K562 (cell line): ENCODE data around the gene MED22. TPM values are rescaled to one million over a fixed set of nuclear protein-coding genes. Genes with fewer than 3 reads are reported as not detected.

Experiments used
- ATAC-seq: fragments of 200-7000 bp; cut with Tn5 transposase; 3 replicates; pipeline ENCODE4 v1.9.1; 2020; ENCODE audit warnings: moderate library complexity
- BruUV-seq: library from RNA; stranded (reverse); fragments of 400-500 nt; replicated peaks from 2 replicates; lab custom pipeline; 2021; lab: Mats Ljungman, UMichigan
- CTCF ChIA-PET: fragments of 300-600 bp; formaldehyde crosslinking; extraction: SDS; loops from one replicate; lab custom pipeline; 2021; ENCODE audit warnings: low intra/inter-chr PET ratio; lab: Yijun Ruan, JAX
- POLR2A ChIA-PET: fragments of 300-600, 350-650 bp; sonication (Branson Sonifier 250); formaldehyde crosslinking; extraction: SDS; loops from one replicate; lab custom pipeline; 2021; ENCODE audit warnings: antibody characterized with exemption, inconsistent platforms; lab: Yijun Ruan, JAX
- DNase-seq, 4 experiments: peaks; one replicate each; pipeline versions ENCODE4 v3.0.0 to v3.0.0-alpha.2; 2011 to 2018; ENCODE audit warnings: low spot score in 3 of 4, mixed read lengths in 3 of 4; ENCODE audit errors: extremely low read depth in 1 of 4
- FAIRE-seq: peaks from 2 replicates; lab custom pipeline; 2011; peaks lifted over from hg19 to GRCh38; lab: Jason Lieb, UNC
- H2AFZ ChIP-seq: 2 replicates; pipeline ENCODE4 v1.6.0; 2011; ENCODE audit warnings: low read depth, low read length, control low read depth, inconsistent platforms
- H3K27ac ChIP-seq: fragments of 200-600 bp; 3 replicates; pipeline ENCODE4 v1.8.0; 2011; ENCODE audit warnings: low read depth, mild to moderate bottlenecking, control low read depth, inconsistent platforms, low read length, moderate library complexity, mixed read lengths; ENCODE audit errors: extremely low read depth
- H3K27me3 ChIP-seq, 2 experiments: fragments of 300-600 bp in 1 of 2; 2 replicates in 1 of 2; 3 replicates in 1 of 2; pipeline versions ENCODE4 v1.6.0 to v1.8.0; 2011; ENCODE audit warnings: inconsistent platforms in 2 of 2, low read length in 2 of 2, mild to moderate bottlenecking in 1 of 2, mixed read lengths in 1 of 2, moderate library complexity in 1 of 2; ENCODE audit not compliant: control insufficient read depth in 2 of 2, insufficient read depth in 2 of 2
- H3K36me3 ChIP-seq: fragments of 300-600 bp; 3 replicates; pipeline ENCODE4 v1.8.0; 2011; ENCODE audit warnings: mild to moderate bottlenecking, low read length, inconsistent platforms; ENCODE audit not compliant: control insufficient read depth, insufficient read depth
- H3K4me1 ChIP-seq, 2 experiments: fragments of 200-600 bp in 1 of 2; replicated peaks in 1 of 2; 2 replicates in 1 of 2; 3 replicates in 1 of 2; pipeline versions ENCODE4 v1.5.1 to v1.8.0; 2011; ENCODE audit warnings: inconsistent platforms in 2 of 2, low read length in 2 of 2, mild to moderate bottlenecking in 1 of 2, mixed read lengths in 1 of 2, moderate library complexity in 1 of 2; ENCODE audit not compliant: control insufficient read depth in 2 of 2, insufficient read depth in 2 of 2
- H3K4me2 ChIP-seq: 2 replicates; pipeline ENCODE4 v1.6.1; 2011; ENCODE audit warnings: low read length, control low read depth, inconsistent platforms, mixed read lengths; ENCODE audit not compliant: insufficient read depth
- H3K4me3 ChIP-seq: fragments of 200-600 bp; sonication (generic), shearing (Covaris generic); 2 replicates; pipeline ENCODE4 v1.5.1; 2016; ENCODE audit warnings: control low read depth, inconsistent platforms
- H3K79me2 ChIP-seq: fragments of 200-600 bp; 3 replicates; pipeline ENCODE4 v1.8.0; 2011; ENCODE audit warnings: low read length, inconsistent platforms; ENCODE audit not compliant: control insufficient read depth, insufficient read depth
- H3K9ac ChIP-seq, 2 experiments: 2 replicates each; pipeline versions ENCODE4 v1.6.0 to v1.6.1; 2011; ENCODE audit warnings: low read depth in 2 of 2, low read length in 2 of 2, control low read depth in 1 of 2, inconsistent platforms in 1 of 2, mild to moderate bottlenecking in 1 of 2, mixed read lengths in 1 of 2; ENCODE audit not compliant: insufficient read depth in 1 of 2
- H3K9me1 ChIP-seq: one replicate; pipeline ENCODE4 v1.6.0; 2011; ENCODE audit warnings: inconsistent platforms, mild to moderate bottlenecking, low read length, moderate library complexity; ENCODE audit not compliant: control insufficient read depth, insufficient read depth
- H3K9me3 ChIP-seq: replicated peaks from 2 replicates; pipeline ENCODE4 v1.5.1; 2011; ENCODE audit warnings: low read depth, low read length, inconsistent platforms; ENCODE audit not compliant: control insufficient read depth, insufficient read depth
- H4K20me1 ChIP-seq: replicated peaks from 2 replicates; pipeline ENCODE4 v1.6.1; 2011; ENCODE audit warnings: low read length, inconsistent platforms, mixed read lengths; ENCODE audit not compliant: control insufficient read depth, insufficient read depth
- ARID2 ChIP-seq: fragments of 450-650 bp; IDR thresholded peaks from 2 replicates; pipeline ENCODE4 v1.6.1; 2017; ENCODE audit warnings: antibody characterized with exemption, mild to moderate bottlenecking
- ATF3 ChIP-seq, 2 experiments: fragments of 450-650 bp in 1 of 2; sonication (generic) in 1 of 2; formaldehyde crosslinking in 1 of 2; IDR thresholded peaks in 1 of 2; conservative IDR thresholded peaks in 1 of 2; 2 replicates each; pipeline versions ENCODE4 v1.6.1 to v1.8.1; 2016 to 2023; ENCODE audit warnings: mild to moderate bottlenecking in 2 of 2, moderate library complexity in 2 of 2, inconsistent platforms in 1 of 2, missing genetic modification reagents in 1 of 2
- DDX20 ChIP-seq: fragments of 450-650 bp; IDR thresholded peaks from 2 replicates; pipeline ENCODE4 v1.6.1; 2016; ENCODE audit warnings: missing genetic modification characterization, low read depth, mild to moderate bottlenecking, missing compliant biosample characterization, moderate library complexity
- EGR1 ChIP-seq: fragments of 450-650 bp; conservative IDR thresholded peaks from 2 replicates; pipeline ENCODE4 v1.6.1; 2017; ENCODE audit warnings: mild to moderate bottlenecking
- EP400 ChIP-seq: fragments of 450-650 bp; IDR thresholded peaks from 2 replicates; pipeline ENCODE4 v1.6.1; 2017; ENCODE audit warnings: antibody characterized with exemption, mild to moderate bottlenecking, moderate library complexity
- ETV5 ChIP-seq: sonication (generic); formaldehyde crosslinking; IDR thresholded peaks from 2 replicates; pipeline ENCODE4 v1.4.0; 2020; ENCODE audit warnings: low read depth, mild to moderate bottlenecking, missing genetic modification reagents
- MAZ ChIP-seq, 2 experiments: fragments of 450-650 bp in 1 of 2; sonication (generic) in 1 of 2; formaldehyde crosslinking; IDR thresholded peaks in 1 of 2; conservative IDR thresholded peaks in 1 of 2; 2 replicates each; pipeline versions ENCODE4 v1.4.0 to v1.5.0; 2020; ENCODE audit warnings: mild to moderate bottlenecking in 1 of 2, missing genetic modification reagents in 1 of 2
- POLR2AphosphoS5 ChIP-seq: IDR thresholded peaks from 2 replicates; pipeline ENCODE4 v1.6.1; 2011; ENCODE audit warnings: mild to moderate bottlenecking, low read depth, low read length, moderate library complexity; ENCODE audit not compliant: control insufficient read depth, insufficient read depth
- POLR3G ChIP-seq: IDR thresholded peaks from 2 replicates; pipeline ENCODE4 v1.6.1; 2011; ENCODE audit not compliant: insufficient read length, insufficient replicate concordance; ENCODE audit errors: extremely low read depth
- RBM15 ChIP-seq: fragments of 200-400 bp; formaldehyde crosslinking; IDR thresholded peaks from 2 replicates; pipeline ENCODE4 v1.6.1; 2018; ENCODE audit warnings: mild to moderate bottlenecking, low read length, moderate library complexity; ENCODE audit not compliant: insufficient read depth
- ZNF184 ChIP-seq: sonication (generic); formaldehyde crosslinking; IDR thresholded peaks from 2 replicates; pipeline ENCODE4 v1.5.0; 2020; ENCODE audit warnings: missing genetic modification reagents
- ZNF324 ChIP-seq: fragments of 250-450 bp; sonication (Bioruptor Pico); IDR thresholded peaks from 2 replicates; pipeline ENCODE4 v1.4.0; 2020; ENCODE audit warnings: mild to moderate bottlenecking
- ZNF586 ChIP-seq: fragments of 450-650 bp; formaldehyde crosslinking; conservative IDR thresholded peaks from 2 replicates; pipeline ENCODE4 v1.4.0; 2020; ENCODE audit warnings: mild to moderate bottlenecking, moderate library complexity
- WGBS: fragments of 100-300 bp; shearing (Covaris generic); methylation state at CpG from one replicate; pipeline ENCODE4 v1.1.6; 2016; ENCODE audit warnings: low coverage, mixed read lengths; ENCODE audit not compliant: insufficient coverage; ENCODE audit errors: missing lambda C conversion rate; 5-methylcytosine and 5-hydroxymethylcytosine counted together
- in situ Hi-C: fragments of 300-500 bp; cut with MboI; formaldehyde crosslinking; loops from 4 replicates; pipeline ENCODE4 v1.15.0; 2018; ENCODE audit warnings: inconsistent platforms, mixed read lengths
- intact Hi-C: fragments of 100-400 bp; cut with micrococcal nuclease; formaldehyde crosslinking; loops from 2 replicates; pipeline ENCODE4 v1.14.2; 2022
- polyA plus RNA-seq, 8 experiments: library from polyadenylated mRNA; depleted of rRNA in 4 of 8; stranded (reverse) in 5 of 8; unstranded in 3 of 8; fragments of >200 nt; fragmentation: Nextera tagmentation in 2 of 8; fragmentation: Illumina TruSeq in 1 of 8; extraction: Ambion mirVana in 2 of 8; extraction: Trizol in 1 of 8; gene quantifications; 2 replicates each; pipeline versions ENCODE4 v1.2.1 to v1.2.3, GENCODE V29; 2011 to 2014; ENCODE audit warnings: inconsistent platforms in 1 of 8, missing spikeins in 1 of 8
- total RNA-seq, 7 experiments: library from RNA; depleted of rRNA in 6 of 7; stranded (reverse); fragments of >200 nt in 6 of 7; fragmentation: Illumina TruSeq in 2 of 7; extraction: Trizol in 2 of 7; gene quantifications; 2 replicates each; pipeline versions ENCODE4 v1.2.1 to v1.2.3, GENCODE V29; 2011 to 2021; ENCODE audit warnings: low replicate concordance in 1 of 7
- TF ChIP-seq, protein P1 (sequence below): sonication (generic); formaldehyde crosslinking; IDR thresholded peaks from 2 replicates; pipeline ENCODE4 v1.4.0; 2020; ENCODE audit warnings: mild to moderate bottlenecking, missing genetic modification reagents

MED22 gene
- total and polyA plus RNA-seq, 9 of the 15 experiments (the other 6 are each of a cell fraction or from before 2014, with no cell fraction given), result 0.73 to 35.6 (median 22.3) TPM

DNA sequence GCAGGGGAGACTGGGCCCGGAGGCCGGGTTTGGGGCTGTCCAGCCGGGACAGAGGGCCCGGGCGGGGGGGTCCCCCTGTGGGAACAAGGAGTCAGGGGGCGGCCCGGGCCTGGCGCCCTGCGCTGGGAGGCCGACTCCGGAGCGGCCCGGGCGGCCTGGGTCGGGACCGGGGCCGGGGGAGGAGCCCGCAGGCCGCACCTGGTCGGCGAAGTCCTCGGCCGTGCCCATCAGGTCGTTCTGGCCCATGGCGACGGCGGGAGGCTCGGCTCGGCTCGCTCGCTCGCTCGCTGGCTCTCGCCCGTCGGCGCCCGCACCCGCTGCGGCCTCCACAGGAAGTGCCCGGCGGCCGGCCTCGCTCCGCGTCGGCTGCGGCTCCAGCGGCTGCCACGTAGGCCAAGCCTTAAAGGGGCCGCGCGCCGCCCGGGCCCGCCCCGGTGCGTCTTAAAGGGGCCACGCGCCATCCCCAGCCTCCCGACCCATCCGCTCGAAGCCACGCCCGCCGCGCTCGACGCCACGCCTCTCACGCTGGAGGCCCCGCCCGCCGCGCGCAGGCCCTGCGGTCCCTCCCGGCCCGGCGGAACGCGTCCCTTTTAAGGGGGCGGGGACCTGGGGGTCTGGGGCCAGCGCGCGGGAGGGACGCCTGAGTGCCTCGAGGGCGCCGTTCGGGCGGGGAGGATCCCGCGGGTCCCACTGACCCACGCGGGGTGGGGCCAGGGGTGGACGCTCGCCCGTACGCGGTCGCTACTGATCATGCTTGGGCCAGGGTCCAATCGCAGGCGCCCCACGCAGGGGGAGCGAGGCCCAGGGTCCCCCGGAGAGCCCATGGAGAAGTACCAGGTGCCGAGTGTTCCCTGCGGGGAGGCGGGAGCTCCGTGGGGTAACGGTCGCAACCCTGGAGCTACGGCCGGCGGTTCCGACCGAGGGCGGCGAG lies 28.1 kb upstream of the MED22 start, which contains the start of the genes STKLD1 and SURF4 (continued):
- no peak for TF ChIP-seq EGR1
- no peak for TF ChIP-seq ARID2
- no peak for TF ChIP-seq ZNF184 (CRISPR knock-in tag)

DNA sequence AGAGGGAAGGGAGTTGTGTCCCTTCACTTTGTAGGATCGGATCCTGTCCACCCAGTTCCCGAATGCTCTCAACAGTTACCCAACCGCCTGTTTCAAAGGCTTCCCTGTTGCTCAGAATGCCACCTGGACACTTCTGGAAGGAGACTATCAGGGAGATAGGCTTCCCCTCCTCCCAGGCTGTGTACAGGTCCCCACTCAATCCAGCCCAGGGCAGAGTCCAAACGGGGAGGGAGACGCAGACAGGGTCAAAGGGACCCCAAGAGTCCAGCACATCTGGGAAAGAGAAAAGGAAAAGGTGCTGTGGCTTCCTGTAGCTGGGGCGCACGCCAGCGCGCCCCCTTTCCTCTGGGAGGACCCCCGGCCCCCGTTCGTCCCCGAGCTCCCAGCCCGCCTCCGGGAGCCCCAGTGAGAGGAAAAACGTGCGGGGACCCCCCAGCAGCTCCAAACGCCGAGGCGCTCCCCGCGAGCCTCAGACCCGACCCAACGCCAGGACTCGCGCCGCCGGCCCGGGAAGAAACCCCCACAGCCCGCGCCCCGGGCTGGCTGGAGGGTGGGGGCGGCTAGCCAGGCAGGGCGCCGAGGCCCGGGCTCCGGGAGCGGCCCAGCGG lies 27.3 kb upstream of the MED22 start:
- WGBS, result under 1% methylated on average over 20 of the region's 39 CpGs
- H3K27me3 ChIP-seq, result no peaks in the 10 kb centered on the region
- in situ Hi-C loops, result no loop called here
- peak overlapping the region; percentile 97 for H3K27ac ChIP-seq
- FAIRE-seq (no peak), DNase-seq (peak in 2 of 4 experiments; percentile 56 to 62), ATAC-seq (peak; percentile 42)
- H3K9me3 ChIP-seq, result no peaks in the 10 kb centered on the region
- ChIA-PET POLR2A (interaction anchor here (0.5 to 8.5 kb wide), 10 partner anchors 10 to 626 kb away, joined by 3 to 109 read pairs (median 4); partner anchors contain the start of genes MED22, RPL7A, SURF1 and SURF2), CTCF (interaction anchor here (0.9 kb wide), 1 partner anchor 19 kb away, joined by 4 read pairs; the partner anchor contains the start of gene SURF2)
- intact Hi-C loops, result no loop called here
- 0 out of 2 replicates have a peak overlapping the region, but pooled peaks have one; percentile 64 for H2AFZ ChIP-seq
- peaks cover 64% of the 10 kb centered on the region for H3K79me2 ChIP-seq
- H3K4me2 ChIP-seq, result peak overlapping the region; percentile 88
- no TSS peak for BruUV-seq
- peaks cover 43 to 53% of the 10 kb centered on the region in 2 experiments; a peak in 4 of 5 replicates for H3K4me1 ChIP-seq
- peak overlapping the region; percentile 87 for H3K4me3 ChIP-seq
- peaks cover 18% of the 10 kb centered on the region for H3K9me1 ChIP-seq
- H3K9ac ChIP-seq, result peak overlapping the region; percentile 97
- H3K36me3 ChIP-seq, result peaks cover 39% of the 10 kb centered on the region
- H4K20me1 ChIP-seq, result peaks cover 35% of the 10 kb centered on the region
- TF ChIP-seq MAZ (CRISPR knock-in tag; conservative IDR thresholded peaks at IDR 0.05 in 1 of 2, IDR thresholded peaks at IDR 0.05 in 1 of 2) (peak in 1 of 2 experiments; percentile 33; a peak in 1 of 4 replicates), ZNF586 (CRISPR knock-in tag) (no peak), EP400 (peak; percentile 43; the same call in 1 of the 2 replicates), POLR3G (no peak), ARID2 (no peak), POLR2AphosphoS5 (no peak), ETV5 (0 out of 2 replicates have a peak, but pooled peaks have one; percentile 9), ATF3 (IDR thresholded peaks at IDR 0.05) (no peak), ATF3 (CRISPR knock-in tag; conservative IDR thresholded peaks at IDR 0.05) (no peak), ZNF324 (CRISPR knock-in tag) (no peak), RBM15 (0 out of 2 replicates have a peak, but pooled peaks have one; percentile 67), DDX20 (tag) (no peak)
- TF ChIP-seq, protein P1, sequence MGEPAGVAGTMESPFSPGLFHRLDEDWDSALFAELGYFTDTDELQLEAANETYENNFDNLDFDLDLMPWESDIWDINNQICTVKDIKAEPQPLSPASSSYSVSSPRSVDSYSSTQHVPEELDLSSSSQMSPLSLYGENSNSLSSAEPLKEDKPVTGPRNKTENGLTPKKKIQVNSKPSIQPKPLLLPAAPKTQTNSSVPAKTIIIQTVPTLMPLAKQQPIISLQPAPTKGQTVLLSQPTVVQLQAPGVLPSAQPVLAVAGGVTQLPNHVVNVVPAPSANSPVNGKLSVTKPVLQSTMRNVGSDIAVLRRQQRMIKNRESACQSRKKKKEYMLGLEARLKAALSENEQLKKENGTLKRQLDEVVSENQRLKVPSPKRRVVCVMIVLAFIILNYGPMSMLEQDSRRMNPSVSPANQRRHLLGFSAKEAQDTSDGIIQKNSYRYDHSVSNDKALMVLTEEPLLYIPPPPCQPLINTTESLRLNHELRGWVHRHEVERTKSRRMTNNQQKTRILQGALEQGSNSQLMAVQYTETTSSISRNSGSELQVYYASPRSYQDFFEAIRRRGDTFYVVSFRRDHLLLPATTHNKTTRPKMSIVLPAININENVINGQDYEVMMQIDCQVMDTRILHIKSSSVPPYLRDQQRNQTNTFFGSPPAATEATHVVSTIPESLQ (CRISPR knock-in tag), result 0 out of 2 replicates have a peak, but pooled peaks have one; percentile 26
